AG04449 (cell line): Measurements from ENCODE around the gene CAP2.
"Not testable (repeated sequence)": the region's sequence is repeated elsewhere in the genome, so short reads cannot be mapped to it uniquely, and the experiment has no call there.

Experiments used
- CTCF ChIA-PET: fragments of 350-600 bp; formaldehyde crosslinking; extraction: SDS; loops from one replicate; lab custom pipeline; 2021; ENCODE audit warnings: antibody characterized with exemption; lab: Yijun Ruan, JAX
- POLR2A ChIA-PET: fragments of 400-600, 350-600 bp; formaldehyde crosslinking; extraction: SDS; loops from one replicate; lab custom pipeline; 2020; ENCODE audit warnings: antibody characterized with exemption, inconsistent platforms; lab: Yijun Ruan, JAX
- DNase-seq: peaks from one replicate; pipeline ENCODE4 v3.0.0-alpha.2; 2010; ENCODE audit warnings: low read depth, low spot score
- H3K4me3 ChIP-seq: 2 replicates; pipeline ENCODE4 v1.5.1; 2011; ENCODE audit warnings: low read depth, mild to moderate bottlenecking, control low read depth, low read length
- TF ChIP-seq, protein P1 (sequence below): IDR thresholded peaks from one replicate; pipeline ENCODE4 v1.5.1; 2011; ENCODE audit warnings: mild to moderate bottlenecking, moderate library complexity, low read length, control low read depth, inconsistent platforms; ENCODE audit not compliant: insufficient read depth; ENCODE audit errors: missing control alignments

CAP2 gene

DNA sequence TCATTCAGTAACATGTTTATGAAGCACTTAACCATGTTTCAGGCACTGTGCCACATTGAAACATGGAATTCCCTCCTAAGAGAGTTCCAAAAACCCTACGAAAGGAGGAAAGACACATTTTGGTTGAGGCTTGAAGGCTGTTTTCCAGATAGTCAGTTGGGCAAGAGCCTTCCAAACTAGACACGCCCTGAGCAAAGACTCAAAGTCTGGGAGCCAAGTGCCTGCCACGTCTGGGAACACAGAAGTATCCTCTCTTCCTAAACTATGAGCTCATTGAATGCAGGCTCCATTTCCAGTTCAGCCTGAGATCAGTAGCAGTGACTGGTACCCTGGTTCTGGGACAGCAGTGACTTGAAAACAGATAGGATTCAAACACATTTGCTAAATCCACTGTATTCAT, 132.2 kb downstream of the CAP2 start:
- no peak overlapping the region for H3K4me3 ChIP-seq
- ChIA-PET CTCF (no interaction called here), POLR2A (interaction anchor here (0.7 kb wide), 1 partner anchor 20 kb away, joined by 5 read pairs; no protein-coding TSS in a partner anchor)
- no peak for DNase-seq
- TF ChIP-seq, protein P1, sequence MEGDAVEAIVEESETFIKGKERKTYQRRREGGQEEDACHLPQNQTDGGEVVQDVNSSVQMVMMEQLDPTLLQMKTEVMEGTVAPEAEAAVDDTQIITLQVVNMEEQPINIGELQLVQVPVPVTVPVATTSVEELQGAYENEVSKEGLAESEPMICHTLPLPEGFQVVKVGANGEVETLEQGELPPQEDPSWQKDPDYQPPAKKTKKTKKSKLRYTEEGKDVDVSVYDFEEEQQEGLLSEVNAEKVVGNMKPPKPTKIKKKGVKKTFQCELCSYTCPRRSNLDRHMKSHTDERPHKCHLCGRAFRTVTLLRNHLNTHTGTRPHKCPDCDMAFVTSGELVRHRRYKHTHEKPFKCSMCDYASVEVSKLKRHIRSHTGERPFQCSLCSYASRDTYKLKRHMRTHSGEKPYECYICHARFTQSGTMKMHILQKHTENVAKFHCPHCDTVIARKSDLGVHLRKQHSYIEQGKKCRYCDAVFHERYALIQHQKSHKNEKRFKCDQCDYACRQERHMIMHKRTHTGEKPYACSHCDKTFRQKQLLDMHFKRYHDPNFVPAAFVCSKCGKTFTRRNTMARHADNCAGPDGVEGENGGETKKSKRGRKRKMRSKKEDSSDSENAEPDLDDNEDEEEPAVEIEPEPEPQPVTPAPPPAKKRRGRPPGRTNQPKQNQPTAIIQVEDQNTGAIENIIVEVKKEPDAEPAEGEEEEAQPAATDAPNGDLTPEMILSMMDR, result no peak

DNA sequence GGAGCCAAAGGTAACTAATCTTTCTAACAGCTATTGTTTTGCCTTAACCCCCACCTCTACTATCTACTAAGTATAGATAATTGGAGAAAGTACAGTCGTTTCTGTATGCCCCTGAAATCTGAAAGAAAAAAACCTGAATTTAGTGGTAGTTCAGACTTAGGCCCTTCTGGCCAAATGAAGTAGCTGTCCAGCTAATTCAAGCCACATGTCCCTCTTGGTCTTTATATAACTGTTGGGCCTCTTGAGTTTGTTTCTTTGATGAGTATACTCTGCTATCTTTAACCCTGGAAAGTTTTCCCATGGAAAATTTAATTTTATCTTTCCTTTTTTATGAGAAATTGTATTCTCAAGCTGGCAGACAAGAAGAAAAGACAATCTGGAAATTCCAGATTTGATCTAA, 133.7 kb downstream of the CAP2 start:
- ChIA-PET POLR2A (no interaction called here), CTCF (no interaction called here)
- TF ChIP-seq, protein P1, result no peak
- DNase-seq, result no peak
- no peak overlapping the region for H3K4me3 ChIP-seq

DNA sequence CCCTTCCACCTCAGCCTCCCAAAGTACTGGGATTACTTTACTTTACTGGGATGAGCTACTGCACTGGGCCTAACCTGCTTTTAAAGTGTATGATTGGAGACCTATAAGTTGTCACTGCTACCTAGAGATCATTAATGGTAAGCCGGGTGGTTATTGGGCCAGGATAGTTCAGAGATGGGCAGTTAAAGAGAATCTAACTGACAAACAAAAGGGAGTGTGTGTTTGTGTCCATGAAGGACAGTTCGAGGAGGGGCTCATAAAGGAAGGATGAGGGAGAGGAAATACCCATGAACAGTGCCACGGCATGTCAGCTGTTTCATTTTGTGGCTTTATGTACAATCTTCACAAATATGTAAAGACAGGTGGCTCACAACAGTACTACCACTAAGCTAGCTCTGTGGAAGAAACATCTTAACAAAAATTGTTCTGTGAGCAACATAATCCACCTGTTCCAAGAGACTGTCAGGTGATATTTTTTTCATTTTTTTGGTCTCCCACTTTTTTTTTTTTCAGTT, 137.0 kb downstream of the CAP2 start:
- ChIA-PET POLR2A (no interaction called here), CTCF (interaction anchor here (1.1 to 1.7 kb wide), 2 partner anchors 25 to 26 kb away, joined by 3 read pairs; no protein-coding TSS in a partner anchor)
- no peak overlapping the region for H3K4me3 ChIP-seq
- TF ChIP-seq, protein P1, result no peak
- DNase-seq, result no peak

DNA sequence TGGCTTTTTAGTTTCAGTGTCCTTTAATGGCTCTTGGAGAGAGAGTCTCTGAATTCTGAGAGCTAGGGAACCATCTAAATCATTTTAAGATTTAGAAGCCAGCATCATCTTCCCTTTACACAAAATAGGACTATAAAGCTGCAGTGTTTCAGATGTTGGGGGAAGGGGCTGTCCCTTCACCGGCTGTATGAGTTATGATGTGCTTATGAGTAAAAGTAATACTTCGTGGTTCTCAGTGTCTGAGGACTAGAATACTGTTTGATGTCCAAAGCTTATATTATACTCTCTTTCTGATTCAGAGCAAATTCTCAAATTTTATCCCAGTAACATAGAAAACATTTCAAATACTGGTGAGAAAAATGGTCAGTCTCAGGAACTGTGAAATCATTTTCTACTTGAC, 143.2 kb downstream of the CAP2 start:
- DNase-seq, result no peak
- CTCF ChIA-PET, result no interaction called here
- TF ChIP-seq, protein P1, result no peak
- POLR2A ChIA-PET, result no interaction called here
- no peak overlapping the region for H3K4me3 ChIP-seq

DNA sequence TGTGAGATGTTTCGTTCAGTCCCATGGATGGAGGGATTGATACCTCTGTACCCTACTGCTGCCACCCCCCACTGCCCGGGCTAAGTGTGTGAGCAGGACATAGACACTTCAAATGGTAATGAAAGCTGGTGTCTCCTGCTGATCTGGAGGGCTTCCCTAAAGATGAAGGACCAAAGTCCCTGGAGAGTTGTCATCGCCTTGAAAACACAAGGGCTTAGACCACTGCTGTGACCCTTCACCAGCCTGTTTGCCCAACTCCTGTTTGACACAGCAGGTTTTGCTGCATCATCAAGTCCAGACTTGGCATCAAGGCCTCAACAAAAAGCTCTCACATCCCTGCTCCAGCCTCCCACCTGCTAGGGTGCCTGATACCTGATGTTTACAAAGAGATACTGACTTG, 148.8 kb downstream of the CAP2 start:
- ChIA-PET POLR2A (no interaction called here), CTCF (interaction anchor here (1.1 kb wide), 1 partner anchor 386 kb away, joined by 3 read pairs; no protein-coding TSS in a partner anchor)
- DNase-seq, result no peak

DNA sequence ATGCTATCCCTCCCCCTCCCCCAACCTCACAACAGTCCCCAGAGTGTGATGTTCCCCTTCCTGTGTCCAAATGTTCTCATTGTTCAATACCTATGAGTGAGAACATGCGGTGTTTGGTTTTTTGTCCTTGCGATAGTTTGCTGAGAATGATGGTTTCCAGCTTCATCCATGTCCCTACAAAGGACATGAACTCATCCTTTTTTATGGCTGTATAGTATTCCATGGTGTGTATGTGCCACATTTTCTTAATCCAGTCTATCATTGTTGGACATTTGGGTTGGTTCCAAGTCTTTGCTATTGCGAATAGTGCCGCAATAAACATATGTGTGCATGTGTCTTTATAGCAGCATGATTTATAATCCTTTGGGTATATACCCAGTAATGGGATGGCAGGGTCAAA, 152.3 kb downstream of the CAP2 start:
- H3K4me3 ChIP-seq, DNase-seq, CTCF ChIA-PET, POLR2A ChIA-PET: not testable (repeated sequence)

More for the DNA sequence above, 148.8 kb downstream of the CAP2 start:
- TF ChIP-seq, protein P1, result no peak
- H3K4me3 ChIP-seq, result no peak overlapping the region
